IPS-NIHi7 (cell line): ENCODE measurements around the gene BIVM.
"Not testable (repeated sequence)": the region's sequence is repeated elsewhere in the genome, so short reads cannot be mapped to it uniquely, and the experiment has no call there.

Experiments used
- DNase-seq: peaks from one replicate; pipeline ENCODE4 v3.0.0; 2012; ENCODE audit warnings: mixed read lengths; ENCODE audit errors: extremely low spot score

BIVM gene

GRCh38 chr13:102798581-102799425 is at the start of gene BIVM, which contains the start of gene POGLUT2:
TSS of gene BIVM (plus strand) at chr13:102799119. CDS start at chr13:102807268, 8,149 bp downstream.
TSS of gene POGLUT2 (minus strand) at chr13:102798976. CDS start at chr13:102798670, 306 bp downstream.
- peak; percentile 96 for DNase-seq

GRCh38 chr13:102751886-102752285 is 47.0 kb upstream of the BIVM start:
- no peak for DNase-seq

- DNase-seq, result no peak
These were observed 41.9 kb upstream of the BIVM start for GRCh38 chr13:102757006-102757405.

GRCh38 chr13:102758842-102759241 is 40.1 kb upstream of the BIVM start:
- DNase-seq, result no peak

GRCh38 chr13:102761071-102761470 is 37.8 kb upstream of the BIVM start:
- no peak for DNase-seq

- DNase-seq, result no peak
These were observed 35.2 kb upstream of the BIVM start for GRCh38 chr13:102763741-102764140.

GRCh38 chr13:102768909-102769308 is 30.0 kb upstream of the BIVM start:
- no peak for DNase-seq

- DNase-seq, result no peak
These were observed 29.2 kb upstream of the BIVM start for GRCh38 chr13:102769679-102770078.

- no peak for DNase-seq
These were observed 28.5 kb upstream of the BIVM start for GRCh38 chr13:102770435-102770834.

- no peak for DNase-seq
These were observed 27.4 kb upstream of the BIVM start for GRCh38 chr13:102771298-102772041.

GRCh38 chr13:102772042-102772425 is 26.9 kb upstream of the BIVM start:
- DNase-seq, result no peak

- DNase-seq, result peak; percentile 93
These were observed 25.3 kb upstream of the BIVM start, which contains the start of gene TEX30 for GRCh38 chr13:102773441-102774213. TSS of gene TEX30 (minus strand) at chr13:102773786. CDS start at chr13:102770026, 3,760 bp downstream.

GRCh38 chr13:102774214-102774568 is 24.7 kb upstream of the BIVM start:
- DNase-seq, result no peak

GRCh38 chr13:102774591-102775520 is 24.1 kb upstream of the BIVM start:
- no peak for DNase-seq

GRCh38 chr13:102776271-102776670 is 22.6 kb upstream of the BIVM start:
- no peak for DNase-seq

- no peak for DNase-seq
These were observed 21.2 kb upstream of the BIVM start for GRCh38 chr13:102777736-102778135.

GRCh38 chr13:102779436-102780159 is 19.3 kb upstream of the BIVM start:
- DNase-seq, result no peak

GRCh38 chr13:102780656-102781055 is 18.3 kb upstream of the BIVM start:
- not testable (repeated sequence) for DNase-seq

- no peak for DNase-seq
These were observed 17.3 kb upstream of the BIVM start for GRCh38 chr13:102781591-102781990.

- no peak for DNase-seq
These were observed 14.4 kb upstream of the BIVM start for GRCh38 chr13:102784483-102784882.
